Dendritic cell treated with granulocyte-macrophage colony-stimulating factor and Interleukin-4, amounts not matched to agents 40 ng/mL and 50 ng/mL, for 4 days (primary cell): ENCODE results near the gene COL5A1.

Source experiments
- H3K27ac Mint-ChIP-seq: one replicate; pipeline ENCODE4 v1.8.0; 2022; ENCODE audit warnings: mild to moderate bottlenecking, mixed read lengths
- H3K27me3 Mint-ChIP-seq: one replicate; pipeline ENCODE4 v1.8.0; 2022; ENCODE audit warnings: mild to moderate bottlenecking, mixed read lengths
- H3K36me3 Mint-ChIP-seq: one replicate; pipeline ENCODE4 v1.8.0; 2022; ENCODE audit warnings: low read depth, mixed read lengths
- H3K4me1 Mint-ChIP-seq: one replicate; pipeline ENCODE4 v1.8.0; 2022; ENCODE audit warnings: low read depth, mixed read lengths
- H3K4me3 Mint-ChIP-seq: one replicate; pipeline ENCODE4 v1.8.0; 2022; ENCODE audit warnings: mild to moderate bottlenecking, moderate library complexity, mixed read lengths
- H3K9me3 Mint-ChIP-seq: one replicate; pipeline ENCODE4 v1.8.0; 2022; ENCODE audit warnings: mixed read lengths
- intact Hi-C: fragments of 100-400 bp; cut with micrococcal nuclease; formaldehyde crosslinking; loops from one replicate; pipeline ENCODE4 v1.15.0; 2022

COL5A1 gene

DNA sequence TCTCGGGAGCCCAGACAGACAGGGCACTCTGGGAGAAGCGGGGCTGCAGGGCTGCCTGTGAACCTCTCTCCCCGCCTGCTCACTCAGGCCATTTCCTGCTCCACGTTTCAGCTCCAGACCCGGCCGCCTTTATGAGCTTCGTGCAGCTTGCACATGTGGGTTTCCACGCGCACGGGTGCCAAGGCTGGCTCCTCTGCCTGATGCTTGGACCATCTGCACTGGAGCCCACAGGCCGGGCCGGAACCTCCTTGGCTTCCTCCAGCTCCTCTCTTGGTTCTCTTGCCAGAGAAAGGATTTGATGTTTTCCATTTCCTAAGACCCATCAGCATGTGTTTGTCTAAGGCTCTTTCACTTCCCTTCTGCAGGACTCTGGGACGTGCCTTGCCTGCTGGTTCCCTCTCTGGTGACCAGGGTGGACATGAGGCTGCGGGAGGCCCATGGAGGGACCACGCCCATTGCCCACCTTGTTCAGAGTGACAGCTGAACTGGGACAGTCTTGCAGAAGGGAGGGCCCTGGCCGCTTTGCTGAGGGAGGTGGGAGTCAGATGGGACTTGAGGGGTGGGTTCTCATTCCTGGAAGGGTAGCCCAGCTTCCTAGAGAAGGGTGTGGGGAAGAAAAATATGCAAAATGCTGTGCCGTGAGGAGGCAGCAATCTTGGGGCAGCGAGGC lies 23.3 kb upstream of the COL5A1 start:
- Mint-ChIP-seq H3K4me1 (peaks cover 8% of the 10 kb centered on the region), H3K4me3 (no peak overlapping the region), H3K27ac (no peak overlapping the region), H3K36me3 (no peaks in the 10 kb centered on the region), H3K27me3 (peaks cover 4% of the 10 kb centered on the region), H3K9me3 (no peaks in the 10 kb centered on the region)
- intact Hi-C loops = no loop called here

DNA sequence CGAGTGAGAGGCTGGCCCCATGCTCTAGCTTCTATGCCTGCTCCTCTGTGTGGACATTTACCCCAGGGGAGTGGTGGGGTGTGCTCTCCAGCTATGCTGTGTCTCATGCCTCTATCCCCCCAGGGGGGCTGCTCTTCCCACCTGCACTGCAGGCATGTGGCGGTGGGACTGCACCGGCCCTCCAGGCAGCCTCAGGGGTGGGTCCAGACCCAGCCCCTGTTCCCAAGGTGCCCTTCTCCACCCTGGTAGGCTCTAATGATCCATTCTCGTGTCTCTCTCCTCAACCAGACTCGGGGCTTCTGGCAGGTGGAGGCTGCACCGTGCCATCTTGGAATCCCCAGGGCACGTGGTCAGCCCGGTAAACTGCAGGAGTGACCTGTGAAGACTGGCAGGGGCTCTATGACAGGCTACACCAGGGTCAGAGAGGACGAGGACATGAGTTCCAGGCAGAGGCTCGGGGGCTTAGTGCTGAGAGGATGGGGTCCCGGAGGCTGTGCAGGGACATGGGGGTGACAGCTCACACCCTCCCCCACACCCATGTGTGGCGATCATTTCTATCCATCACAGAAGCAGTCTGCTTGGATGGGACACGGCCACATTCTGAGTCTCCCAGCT lies 22.7 kb upstream of the COL5A1 start:
- peaks cover 4% of the 10 kb centered on the region for H3K27me3 Mint-ChIP-seq
- peaks cover 8% of the 10 kb centered on the region for H3K4me1 Mint-ChIP-seq
- no peaks in the 10 kb centered on the region for H3K9me3 Mint-ChIP-seq
- H3K27ac Mint-ChIP-seq = no peak overlapping the region
- H3K4me3 Mint-ChIP-seq = no peak overlapping the region
- no peaks in the 10 kb centered on the region for H3K36me3 Mint-ChIP-seq
- intact Hi-C loops = no loop called here

DNA sequence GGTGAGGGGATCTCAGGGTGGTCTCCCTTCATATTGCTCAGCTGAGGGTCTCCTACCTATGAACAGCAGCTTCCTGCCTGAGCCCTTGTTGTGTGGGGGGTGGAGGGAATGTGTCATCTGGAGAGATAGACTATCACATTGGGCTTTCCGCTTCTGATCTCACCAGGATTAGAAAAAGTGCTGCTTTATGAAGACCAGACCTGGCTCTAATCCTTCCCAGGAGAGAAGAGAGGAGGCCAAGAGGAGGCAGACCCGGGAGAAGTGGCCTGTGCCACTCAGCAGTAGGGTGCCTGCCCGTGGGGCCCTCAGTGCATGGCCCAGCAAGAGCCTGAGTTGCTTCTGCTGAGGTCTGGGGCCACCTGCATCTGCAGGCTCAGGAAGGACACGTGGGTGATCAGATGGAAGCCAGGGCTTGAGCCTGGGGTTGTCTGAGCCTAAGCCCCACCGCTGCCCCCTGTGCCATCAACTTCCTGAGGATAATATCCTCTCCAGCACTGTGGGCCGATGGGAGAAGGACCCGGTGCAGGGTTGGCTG lies 22.1 kb upstream of the COL5A1 start:
- intact Hi-C loops = no loop called here
- Mint-ChIP-seq H3K4me3 (no peak overlapping the region), H3K27ac (no peak overlapping the region), H3K9me3 (no peaks in the 10 kb centered on the region), H3K36me3 (no peaks in the 10 kb centered on the region), H3K4me1 (peaks cover 8% of the 10 kb centered on the region), H3K27me3 (peaks cover 4% of the 10 kb centered on the region)

DNA sequence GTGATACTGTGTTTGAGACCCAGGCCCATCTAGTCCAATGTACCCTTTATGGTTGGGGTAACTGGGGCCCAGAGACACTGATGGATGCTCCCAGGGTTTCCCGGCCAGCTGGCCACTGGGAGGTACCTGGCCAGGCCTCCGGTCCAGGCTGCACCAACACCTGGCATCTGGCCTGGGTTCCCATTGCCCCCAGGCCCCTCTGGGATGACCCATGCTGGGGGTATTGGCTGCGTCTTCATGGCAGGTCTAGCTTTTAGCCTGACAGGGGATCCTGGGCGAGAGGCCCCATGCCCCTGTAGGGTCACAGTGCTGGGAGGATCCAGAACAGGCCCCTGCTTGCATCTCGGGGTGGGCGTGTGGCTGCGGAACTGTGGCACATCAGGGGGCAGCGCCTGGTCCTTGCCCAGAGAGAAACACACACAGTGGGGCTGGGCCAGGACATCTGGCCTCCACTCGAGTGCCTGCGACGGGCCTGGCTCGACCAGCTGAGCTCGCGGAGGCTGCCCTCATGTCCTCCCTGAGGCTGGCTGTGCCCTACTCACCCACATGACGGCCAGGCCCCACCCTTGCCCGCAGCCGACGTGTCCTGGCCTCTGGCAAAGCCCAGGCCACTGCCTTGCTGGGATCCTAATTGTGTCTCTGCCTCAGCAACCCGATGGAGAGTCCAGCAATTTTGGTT lies 21.5 kb upstream of the COL5A1 start:
- Mint-ChIP-seq H3K27ac (no peak overlapping the region), H3K4me3 (no peak overlapping the region), H3K36me3 (no peaks in the 10 kb centered on the region), H3K9me3 (no peaks in the 10 kb centered on the region), H3K4me1 (peaks cover 8% of the 10 kb centered on the region), H3K27me3 (peaks cover 4% of the 10 kb centered on the region)
- intact Hi-C loops = no loop called here

DNA sequence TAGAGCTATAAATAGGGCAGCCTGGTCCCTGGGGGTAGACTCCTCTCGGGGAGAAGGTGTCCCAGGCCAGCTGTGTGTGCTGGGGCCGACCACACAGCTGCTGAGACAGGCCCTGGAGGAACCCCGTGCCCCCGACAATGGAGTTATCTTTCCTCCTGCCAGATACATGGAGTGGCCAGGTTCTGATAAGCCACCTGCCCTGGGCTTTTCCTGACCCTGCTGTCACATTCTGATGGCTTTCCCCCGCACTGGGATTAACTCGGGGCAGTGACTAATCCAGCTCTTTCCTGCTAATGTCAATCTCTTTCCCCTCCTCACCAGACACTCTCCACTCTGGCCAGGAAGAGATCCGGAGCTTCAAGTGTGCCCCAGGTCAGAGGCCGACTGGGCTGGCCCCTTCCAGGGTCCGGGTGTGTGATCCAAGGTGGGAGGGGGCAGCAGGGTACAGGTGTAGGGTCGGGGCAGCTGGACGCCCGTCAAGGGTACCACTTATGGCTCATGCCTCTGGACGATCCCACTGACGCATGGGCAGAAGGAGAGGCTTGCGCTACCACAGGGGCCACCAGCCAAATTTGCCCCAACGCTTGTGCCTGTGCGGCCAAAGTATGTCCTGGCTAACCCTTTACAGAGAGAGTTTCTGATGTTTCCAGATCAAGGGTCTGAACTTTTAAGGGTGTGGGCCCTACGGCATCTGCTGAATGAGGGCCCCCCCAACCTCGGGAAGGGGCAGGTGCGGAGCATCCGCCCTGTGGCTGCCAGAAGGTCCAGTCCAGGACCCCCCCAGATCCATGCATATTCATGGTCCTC lies 20.6 kb upstream of the COL5A1 start:
- H3K4me1 Mint-ChIP-seq = peaks cover 8% of the 10 kb centered on the region
- no peaks in the 10 kb centered on the region for H3K9me3 Mint-ChIP-seq
- peaks cover 4% of the 10 kb centered on the region for H3K27me3 Mint-ChIP-seq
- no peak overlapping the region for H3K27ac Mint-ChIP-seq
- H3K4me3 Mint-ChIP-seq = no peak overlapping the region
- H3K36me3 Mint-ChIP-seq = no peaks in the 10 kb centered on the region
- intact Hi-C loops = no loop called here

DNA sequence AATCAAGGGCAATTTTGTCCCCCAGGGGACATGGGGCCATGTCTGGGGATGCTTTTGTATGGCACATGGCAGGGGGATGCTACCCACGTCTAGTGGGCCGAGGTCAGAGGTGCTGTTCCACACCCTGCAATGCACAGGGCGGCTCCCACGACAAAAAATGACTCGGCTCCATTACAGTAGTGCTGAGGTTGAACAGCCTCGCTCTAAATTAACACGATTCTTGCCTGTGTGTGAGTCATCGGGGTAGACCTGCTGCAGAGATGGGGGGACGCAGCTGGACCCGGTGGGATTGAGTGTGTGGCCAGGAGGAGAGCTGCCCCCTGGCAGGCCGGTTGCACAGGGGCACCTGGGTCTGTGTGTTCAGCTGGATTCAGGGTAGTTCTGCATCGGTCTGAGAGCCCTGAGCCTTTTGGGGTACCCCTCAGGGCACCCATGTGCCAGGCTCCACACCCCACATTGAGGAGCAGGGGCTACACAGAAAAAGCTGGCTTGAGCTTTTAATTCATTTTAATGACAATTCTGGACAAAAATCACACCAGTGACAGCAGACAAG lies 20.0 kb upstream of the COL5A1 start:
- intact Hi-C loops = no loop called here
- H3K9me3 Mint-ChIP-seq = no peaks in the 10 kb centered on the region
- peaks cover 4% of the 10 kb centered on the region for H3K27me3 Mint-ChIP-seq
- peaks cover 8% of the 10 kb centered on the region for H3K4me1 Mint-ChIP-seq
- no peak overlapping the region for H3K27ac Mint-ChIP-seq
- H3K36me3 Mint-ChIP-seq = no peaks in the 10 kb centered on the region
- H3K4me3 Mint-ChIP-seq = no peak overlapping the region

DNA sequence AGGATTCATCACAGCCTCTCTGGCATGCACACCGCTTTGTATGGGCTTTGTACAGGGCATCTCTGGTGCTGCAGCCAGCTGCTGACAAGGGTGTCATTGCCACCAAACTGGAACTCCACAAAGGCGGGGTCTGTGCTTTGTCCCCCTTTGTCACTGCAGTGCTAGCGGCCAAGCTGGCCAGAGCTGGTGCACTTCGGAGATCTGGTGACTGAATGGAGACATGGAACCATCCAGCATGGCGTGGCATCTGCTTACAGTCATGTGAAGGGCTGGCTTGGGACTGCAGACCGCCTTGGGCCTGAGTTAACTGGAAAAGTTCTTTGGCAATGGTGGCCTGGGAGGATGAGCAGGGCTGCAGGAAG lies 18.7 kb upstream of the COL5A1 start:
- H3K27ac Mint-ChIP-seq = no peak overlapping the region
- intact Hi-C loops = no loop called here
- no peaks in the 10 kb centered on the region for H3K9me3 Mint-ChIP-seq
- H3K4me3 Mint-ChIP-seq = no peak overlapping the region
- H3K27me3 Mint-ChIP-seq = peaks cover 4% of the 10 kb centered on the region
- peaks cover 8% of the 10 kb centered on the region for H3K4me1 Mint-ChIP-seq
- H3K36me3 Mint-ChIP-seq = no peaks in the 10 kb centered on the region

DNA sequence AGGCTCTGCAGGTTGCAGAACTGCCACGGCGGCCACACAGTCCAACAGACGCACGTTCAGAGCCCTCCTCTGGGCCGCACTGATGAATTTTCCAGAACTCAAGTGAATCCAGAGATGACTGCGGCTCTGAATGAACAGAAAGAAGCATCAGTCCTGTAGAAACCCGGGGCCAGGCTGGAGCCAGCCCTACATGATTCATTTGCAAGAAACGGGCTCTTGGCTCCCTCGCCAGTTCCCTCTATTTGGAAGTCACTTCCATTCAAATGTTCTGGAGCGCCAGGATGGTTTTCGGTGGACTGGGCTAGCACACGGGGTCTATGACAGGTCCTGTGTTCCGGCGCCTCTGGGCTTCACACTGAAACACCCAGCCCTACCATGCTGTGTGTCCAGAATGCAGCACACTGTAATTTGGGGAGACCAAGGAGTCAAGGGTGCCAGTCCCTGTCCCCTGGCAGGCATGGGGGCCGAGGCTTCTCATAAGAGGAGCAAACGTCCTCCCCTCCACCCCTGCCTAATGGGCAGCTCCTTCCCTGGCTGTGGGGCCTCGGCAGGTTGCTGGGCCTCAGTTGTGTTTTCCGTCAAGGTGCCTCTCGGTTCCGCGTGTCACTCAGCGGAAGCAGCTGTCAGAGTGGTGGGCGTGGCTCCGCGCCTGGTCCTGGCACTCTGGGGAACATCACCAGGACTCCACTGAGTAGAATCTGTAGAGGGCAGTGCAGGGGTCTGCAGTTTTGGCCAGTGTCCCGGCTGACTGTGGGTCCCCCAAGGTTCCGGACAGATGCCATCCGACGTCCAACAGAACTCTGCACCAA lies 18.1 kb upstream of the COL5A1 start:
- Mint-ChIP-seq H3K4me1 (peaks cover 2% of the 10 kb centered on the region), H3K4me3 (no peak overlapping the region), H3K9me3 (no peaks in the 10 kb centered on the region), H3K27me3 (peaks cover 6% of the 10 kb centered on the region), H3K36me3 (no peaks in the 10 kb centered on the region), H3K27ac (no peak overlapping the region)
- intact Hi-C loops = no loop called here

DNA sequence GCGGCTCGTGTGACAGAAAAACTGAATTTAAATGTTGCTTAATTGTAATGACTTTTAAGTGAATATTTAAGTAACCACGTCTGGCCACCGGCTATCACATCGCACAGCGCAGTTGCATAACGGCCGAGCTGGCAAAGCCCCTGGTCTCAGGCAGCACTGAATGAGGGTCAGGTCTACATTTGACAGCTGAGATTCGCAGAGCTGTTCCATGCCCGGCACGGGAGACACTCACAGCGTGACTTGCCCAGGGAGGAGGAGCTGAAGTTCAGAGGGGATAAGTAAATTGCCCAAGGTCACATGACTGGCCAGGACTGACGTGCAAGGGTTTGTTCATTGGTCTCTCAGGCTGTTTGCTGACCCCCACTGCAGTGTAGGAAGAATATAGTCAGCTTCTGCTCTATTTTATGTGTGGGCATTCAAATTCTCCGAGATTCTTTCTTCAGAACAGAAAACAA lies 17.4 kb upstream of the COL5A1 start:
- intact Hi-C loops = no loop called here
- no peak overlapping the region for H3K27ac Mint-ChIP-seq
- H3K4me3 Mint-ChIP-seq = no peak overlapping the region
- H3K27me3 Mint-ChIP-seq = peaks cover 10% of the 10 kb centered on the region
- no peaks in the 10 kb centered on the region for H3K36me3 Mint-ChIP-seq
- H3K4me1 Mint-ChIP-seq = no peaks in the 10 kb centered on the region
- H3K9me3 Mint-ChIP-seq = no peaks in the 10 kb centered on the region

DNA sequence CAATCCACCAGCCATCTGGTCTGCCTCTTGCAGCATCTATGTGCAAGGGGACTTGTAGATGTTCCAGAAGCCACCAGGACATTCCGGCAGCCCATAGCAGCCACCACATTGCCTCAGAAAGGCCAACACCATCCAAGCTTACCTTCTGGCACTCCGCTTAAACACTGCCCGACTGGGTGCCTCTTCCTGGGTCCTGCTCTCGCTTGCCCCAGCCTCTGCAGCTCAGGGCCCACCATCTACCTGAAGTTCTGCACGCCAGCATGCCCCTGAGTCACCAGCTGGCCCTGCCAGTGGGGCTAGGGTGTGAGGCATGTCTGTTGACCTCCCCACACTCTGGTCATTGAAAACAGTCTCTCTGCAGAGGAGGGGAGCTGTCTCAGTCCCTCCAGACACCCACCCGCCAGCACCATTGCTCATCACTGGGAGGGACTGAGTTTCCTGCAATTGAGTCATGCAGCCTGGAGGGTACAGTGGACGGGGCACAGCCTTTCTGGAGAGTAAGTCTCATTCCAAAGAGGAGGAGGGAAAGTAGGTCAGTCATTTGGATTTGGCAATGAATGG lies 16.9 kb upstream of the COL5A1 start:
- Mint-ChIP-seq H3K4me1 (no peaks in the 10 kb centered on the region), H3K36me3 (no peaks in the 10 kb centered on the region), H3K27ac (no peak overlapping the region), H3K27me3 (peaks cover 10% of the 10 kb centered on the region), H3K9me3 (no peaks in the 10 kb centered on the region), H3K4me3 (no peak overlapping the region)
- intact Hi-C loops = no loop called here

DNA sequence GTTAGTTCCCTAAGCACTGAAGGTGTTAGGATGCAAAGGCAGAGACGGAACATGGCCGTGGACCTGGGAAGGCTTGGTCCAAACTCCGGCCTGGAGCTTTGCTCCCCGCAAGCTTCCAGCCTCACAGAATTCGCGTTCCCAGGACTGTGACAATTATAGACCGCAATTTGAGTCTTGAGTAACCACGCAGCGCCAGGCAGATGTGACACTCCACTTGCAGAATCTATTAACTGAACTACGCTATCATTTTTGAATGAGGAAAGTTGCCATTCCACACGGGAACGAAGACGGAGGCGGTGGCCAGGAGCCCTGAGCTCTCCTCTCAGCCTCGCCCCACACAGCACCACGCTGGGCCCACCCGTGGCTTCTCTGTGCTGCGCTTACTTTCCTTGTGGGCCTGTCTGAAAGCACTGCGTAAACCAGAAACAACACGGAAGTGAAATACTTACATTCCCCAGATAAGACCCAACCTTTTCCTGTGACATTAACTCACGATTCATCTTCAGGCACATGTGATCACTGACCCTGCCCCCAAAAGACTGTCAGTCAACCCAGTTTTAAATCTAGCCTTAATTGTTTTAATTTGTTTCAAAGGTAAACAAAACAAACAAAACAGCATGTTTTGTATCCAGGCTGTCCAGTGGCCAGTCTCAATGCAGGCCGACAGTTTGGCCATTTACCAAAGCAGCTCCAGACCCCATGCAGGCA lies 16.1 kb upstream of the COL5A1 start:
- H3K36me3 Mint-ChIP-seq = no peaks in the 10 kb centered on the region
- intact Hi-C loops = no loop called here

DNA sequence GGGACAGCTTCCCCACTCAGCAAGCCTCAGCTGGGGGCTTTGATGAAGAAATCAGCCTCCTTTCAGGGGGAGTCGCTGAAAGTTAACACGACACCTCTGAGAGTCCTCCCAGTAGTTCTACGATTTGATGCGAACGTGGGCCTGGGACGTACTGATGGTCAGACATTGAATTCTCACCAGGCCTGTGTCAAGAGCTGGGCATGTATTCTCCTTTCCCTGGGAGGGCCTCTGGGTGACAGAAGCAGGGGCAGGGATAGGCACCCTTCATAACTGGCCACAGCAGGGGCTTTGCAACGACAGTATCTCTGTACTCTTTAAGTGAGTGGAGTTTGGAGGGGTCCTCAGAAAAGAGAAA lies 15.6 kb upstream of the COL5A1 start:
- Mint-ChIP-seq H3K4me3 (no peak overlapping the region), H3K27ac (no peak overlapping the region), H3K27me3 (peaks cover 10% of the 10 kb centered on the region), H3K36me3 (no peaks in the 10 kb centered on the region), H3K9me3 (no peaks in the 10 kb centered on the region), H3K4me1 (no peaks in the 10 kb centered on the region)
- intact Hi-C loops = no loop called here

More for the DNA sequence above, 16.1 kb upstream of the COL5A1 start:
- Mint-ChIP-seq H3K27me3 (peaks cover 10% of the 10 kb centered on the region), H3K4me3 (no peak overlapping the region), H3K27ac (no peak overlapping the region), H3K9me3 (no peaks in the 10 kb centered on the region), H3K4me1 (no peaks in the 10 kb centered on the region)
